Heart left ventricle (tissue), 13 donors: Measurements from ENCODE around the gene CCSER1.

Experiments
- POLR2A ChIP-seq, 2 donors: fragments of 450-650 bp; IDR thresholded peaks; one replicate each; pipeline ENCODE4 v1.6.1; 2017; ENCODE audit warnings: antibody characterized with exemption in 2 of 2, mild to moderate bottlenecking in 2 of 2, moderate library complexity in 2 of 2
- TF ChIP-seq, protein P1 (sequence below), 12 donors: fragments of 200-600 bp; sonication (generic) in 4 of 12; IDR thresholded peaks; one replicate each; pipeline versions ENCODE4 v1.5.0 to v1.8.0; 2018 to 2022; ENCODE audit warnings: antibody characterized with exemption in 12 of 12, mild to moderate bottlenecking in 5 of 12
- donor health status: ischemic (EF 13 %, LVEDD 7.1; RV severe dilation, severe dysfunction).
- donor health status: DM: no; HTN: yes; CAD: no.
- donor health status: DM: no; HTN: no; CAD: no.
- donor health status: ischemic (EF 25% LVEDD 6.9; RV normal size, moderate dysfunction).
- donor health status: ischemic (EF 25% LVEDD 5.7; RV mildly dilated, moderate dysfunction).
- donor health status: ischemic (EF 35%, LVEDD 5.7; RV mildly dilated, moderate dysfunction).
- donor health status: nonischemic (EF 11% LVEDD 7.7; RV severe dilation, severe dysfunction).
- donor health status: DM: yes; HTN: yes; CAD: no.
- donor health status: PGD.
- donor health status: ischemic (EF 29% LVEDD 5.4; RV normal size, mild dysfunction).
- donor health status: nonischemic (EF 23%, LVEDD 6.1; RV moderate dilation, normal function).

GRCh38 chr4:91577864-91578263 lies 1450.7 kb downstream of the CCSER1 start:
- TF ChIP-seq POLR2A (IDR thresholded peaks at IDR 0.05): no peak
- TF ChIP-seq, protein P1, sequence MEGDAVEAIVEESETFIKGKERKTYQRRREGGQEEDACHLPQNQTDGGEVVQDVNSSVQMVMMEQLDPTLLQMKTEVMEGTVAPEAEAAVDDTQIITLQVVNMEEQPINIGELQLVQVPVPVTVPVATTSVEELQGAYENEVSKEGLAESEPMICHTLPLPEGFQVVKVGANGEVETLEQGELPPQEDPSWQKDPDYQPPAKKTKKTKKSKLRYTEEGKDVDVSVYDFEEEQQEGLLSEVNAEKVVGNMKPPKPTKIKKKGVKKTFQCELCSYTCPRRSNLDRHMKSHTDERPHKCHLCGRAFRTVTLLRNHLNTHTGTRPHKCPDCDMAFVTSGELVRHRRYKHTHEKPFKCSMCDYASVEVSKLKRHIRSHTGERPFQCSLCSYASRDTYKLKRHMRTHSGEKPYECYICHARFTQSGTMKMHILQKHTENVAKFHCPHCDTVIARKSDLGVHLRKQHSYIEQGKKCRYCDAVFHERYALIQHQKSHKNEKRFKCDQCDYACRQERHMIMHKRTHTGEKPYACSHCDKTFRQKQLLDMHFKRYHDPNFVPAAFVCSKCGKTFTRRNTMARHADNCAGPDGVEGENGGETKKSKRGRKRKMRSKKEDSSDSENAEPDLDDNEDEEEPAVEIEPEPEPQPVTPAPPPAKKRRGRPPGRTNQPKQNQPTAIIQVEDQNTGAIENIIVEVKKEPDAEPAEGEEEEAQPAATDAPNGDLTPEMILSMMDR (IDR thresholded peaks at IDR 0.05): no peak
